GM23338 (cell line): ENCODE measurements around the gene CDKN2AIPNL. TPM values are rescaled to one million over a fixed set of nuclear protein-coding genes. Genes with fewer than 3 reads are reported as not detected.

Experiments used
- ATAC-seq: fragments of 200-7000 bp; cut with Tn5 transposase; 3 replicates; pipeline ENCODE4 v1.9.1; 2020
- DNase-seq: peaks from one replicate; pipeline ENCODE4 v3.0.0-alpha.2; 2015; ENCODE audit warnings: low spot score
- H2AFZ ChIP-seq: fragments of 200-600 bp; sonication (generic); 2 replicates; pipeline ENCODE4 v1.8.0; 2016; ENCODE audit warnings: antibody characterized with exemption, mild to moderate bottlenecking, moderate library complexity
- H3F3A ChIP-seq: fragments of 200-600 bp; sonication (generic); replicated peaks from 2 replicates; pipeline ENCODE4 v1.8.0; 2017; ENCODE audit warnings: antibody characterized with exemption, mixed run types, low read depth
- H3K27ac ChIP-seq: fragments of 200-600 bp; sonication (generic); 2 replicates; pipeline ENCODE4 v1.6.1; 2016; ENCODE audit warnings: low read depth
- H3K27me3 ChIP-seq: fragments of 200-600 bp; sonication (generic); 2 replicates; pipeline ENCODE4 v1.8.0; 2016; ENCODE audit warnings: mild to moderate bottlenecking, mixed run types, moderate library complexity; ENCODE audit not compliant: insufficient read depth
- H3K36me3 ChIP-seq: fragments of 200-600 bp; sonication (generic); 2 replicates; pipeline ENCODE4 v1.8.0; 2016; ENCODE audit warnings: mild to moderate bottlenecking; ENCODE audit not compliant: insufficient read depth
- H3K4me1 ChIP-seq: fragments of 200-600 bp; sonication (generic); 2 replicates; pipeline ENCODE4 v1.8.0; 2016; ENCODE audit warnings: mild to moderate bottlenecking, moderate library complexity; ENCODE audit not compliant: insufficient read depth
- H3K4me2 ChIP-seq: fragments of 200-600 bp; sonication (generic); 2 replicates; pipeline ENCODE4 v1.7.1; 2017; ENCODE audit warnings: mixed run types
- H3K4me3 ChIP-seq: fragments of 200-600 bp; sonication (generic); 2 replicates; pipeline ENCODE4 v1.6.1; 2016; ENCODE audit warnings: mixed run types
- H3K79me2 ChIP-seq: fragments of 200-600 bp; sonication (generic); replicated peaks from 2 replicates; pipeline ENCODE4 v1.8.0; 2017; ENCODE audit warnings: mild to moderate bottlenecking; ENCODE audit not compliant: insufficient read depth
- H3K9me2 ChIP-seq: fragments of 200-600 bp; sonication (generic); 2 replicates; pipeline ENCODE4 v1.8.0; 2017; ENCODE audit not compliant: insufficient read depth
- H4K20me1 ChIP-seq: fragments of 200-600 bp; sonication (generic); replicated peaks from 2 replicates; pipeline ENCODE4 v1.8.0; 2017; ENCODE audit warnings: mild to moderate bottlenecking; ENCODE audit not compliant: insufficient read depth
- H3K27ac Mint-ChIP-seq: 2 replicates; pipeline ENCODE4 v1.8.0; 2020; ENCODE audit warnings: inconsistent platforms, mild to moderate bottlenecking, moderate library complexity, mixed read lengths
- H3K27me3 Mint-ChIP-seq: 3 replicates; pipeline ENCODE4 v1.8.0; 2022; ENCODE audit warnings: low read depth, mild to moderate bottlenecking, moderate library complexity, mixed read lengths, inconsistent platforms; ENCODE audit not compliant: insufficient read depth, poor library complexity
- H3K36me3 Mint-ChIP-seq: 3 replicates; pipeline ENCODE4 v1.8.0; 2021; ENCODE audit warnings: low read depth, mild to moderate bottlenecking, inconsistent platforms, moderate library complexity, mixed read lengths
- H3K4me1 Mint-ChIP-seq: 3 replicates; pipeline ENCODE4 v1.8.0; 2020; ENCODE audit warnings: mild to moderate bottlenecking, inconsistent platforms, mixed read lengths
- H3K4me3 Mint-ChIP-seq: 3 replicates; pipeline ENCODE4 v1.8.0; 2021; ENCODE audit warnings: moderate library complexity, mild to moderate bottlenecking, inconsistent platforms, mixed read lengths
- H3K9me3 Mint-ChIP-seq: 3 replicates; pipeline ENCODE4 v1.8.0; 2020; ENCODE audit warnings: moderate library complexity, mild to moderate bottlenecking, inconsistent platforms, mixed read lengths
- CREB1 ChIP-seq: fragments of 250-450 bp; sonication (Bioruptor Pico); IDR thresholded peaks from 2 replicates; pipeline ENCODE4 v1.5.0; 2020; ENCODE audit warnings: low read depth, mild to moderate bottlenecking, moderate library complexity
- ETS1 ChIP-seq: IDR thresholded peaks from 2 replicates; pipeline ENCODE4 v1.6.1; 2016; ENCODE audit warnings: antibody characterized with exemption
- EZH2 ChIP-seq: fragments of 200-600 bp; sonication (generic); IDR thresholded peaks from one replicate; pipeline ENCODE4 v1.8.0; 2017; ENCODE audit warnings: antibody characterized with exemption, mild to moderate bottlenecking, low read depth; ENCODE audit not compliant: unreplicated experiment
- JUNB ChIP-seq: IDR thresholded peaks from one replicate; pipeline ENCODE4 v1.6.1; 2016; ENCODE audit warnings: antibody characterized with exemption; ENCODE audit not compliant: unreplicated experiment
- POLR2AphosphoS5 ChIP-seq: IDR thresholded peaks from 2 replicates; pipeline ENCODE4 v1.6.1; 2016; ENCODE audit warnings: antibody characterized with exemption, low read depth
- REST ChIP-seq: IDR thresholded peaks from one replicate; pipeline ENCODE4 v1.6.1; 2018; ENCODE audit warnings: antibody characterized with exemption; ENCODE audit not compliant: unreplicated experiment
- ZNF114 ChIP-seq: fragments of 250-450 bp; sonication (Bioruptor Pico); IDR thresholded peaks from 2 replicates; pipeline ENCODE4 v1.5.0; 2020; ENCODE audit warnings: mild to moderate bottlenecking, moderate library complexity
- ZNF331 ChIP-seq: fragments of 250-450 bp; sonication (Bioruptor Pico); IDR thresholded peaks from 2 replicates; pipeline ENCODE4 v1.5.0; 2020; ENCODE audit warnings: low read depth, mild to moderate bottlenecking, moderate library complexity
- polyA plus RNA-seq: library from polyadenylated mRNA; unstranded; fragments of >200 nt; fragmentation: Nextera tagmentation; extraction: Ambion mirVana; gene quantifications from 2 replicates; pipeline ENCODE4 v1.2.1, GENCODE V29; 2016
- total RNA-seq: library from RNA; depleted of rRNA; stranded (reverse); fragments of >200 nt; shearing (Covaris generic); gene quantifications from 2 replicates; pipeline ENCODE4 v1.2.3, GENCODE V29; 2014

CDKN2AIPNL gene
- total and polyA plus RNA-seq, 2 experiments from 2014 or later = 53.5 to 79.5 TPM

GRCh38 chr5:134387443-134387842 lies 24.2 kb downstream of the CDKN2AIPNL start:
- peaks cover 11% of the 10 kb centered on the region; the same call in 1 of the 2 replicates for H3K79me2 ChIP-seq
- H3K27me3 ChIP-seq = no peaks in the 10 kb centered on the region
- no peaks in the 10 kb centered on the region for H3K9me2 ChIP-seq
- peaks cover 58% of the 10 kb centered on the region for H3K36me3 ChIP-seq
- peaks cover 8% of the 10 kb centered on the region; the same call in 1 of the 2 replicates for H4K20me1 ChIP-seq
- no peak overlapping the region for H3K27ac ChIP-seq
- DNase-seq (no peak), ATAC-seq (no peak)
- no peak for TF ChIP-seq REST
- TF ChIP-seq EZH2 = no peak
- TF ChIP-seq CREB1 = no peak
- no peak for TF ChIP-seq ETS1
- TF ChIP-seq POLR2AphosphoS5 = no peak
- no peak overlapping the region for H3K4me3 Mint-ChIP-seq
- H3K4me1 ChIP-seq = no peaks in the 10 kb centered on the region
- H3K4me3 ChIP-seq = no peak overlapping the region
- peaks cover 2% of the 10 kb centered on the region for H3K27me3 Mint-ChIP-seq
- no peaks in the 10 kb centered on the region for H3F3A ChIP-seq
- peaks cover 83% of the 10 kb centered on the region for H3K36me3 Mint-ChIP-seq
- H3K27ac Mint-ChIP-seq = no peak overlapping the region
- no peaks in the 10 kb centered on the region for H3K9me3 Mint-ChIP-seq
- no peak overlapping the region for H3K4me2 ChIP-seq
- H3K4me1 Mint-ChIP-seq = no peaks in the 10 kb centered on the region
- no peak overlapping the region for H2AFZ ChIP-seq

GRCh38 chr5:134383980-134384697 lies 27.5 kb downstream of the CDKN2AIPNL start:
- Histone ChIP-seq H3K27me3 (no peaks in the 10 kb centered on the region), H3K4me3 (no peak overlapping the region), H4K20me1 (peaks cover 5% of the 10 kb centered on the region), H3F3A (0 out of 2 replicates have a peak, but pooled peaks cover 4% of the 10 kb centered on the region), H3K36me3 (peaks cover 57% of the 10 kb centered on the region), H2AFZ (no peak overlapping the region), H3K4me2 (no peak overlapping the region), H3K4me1 (no peaks in the 10 kb centered on the region), H3K9me2 (no peaks in the 10 kb centered on the region), H3K79me2 (peaks cover 11% of the 10 kb centered on the region), H3K27ac (no peak overlapping the region)
- Mint-ChIP-seq H3K36me3 (peaks cover 84% of the 10 kb centered on the region), H3K4me3 (no peak overlapping the region), H3K27ac (no peak overlapping the region), H3K4me1 (no peaks in the 10 kb centered on the region), H3K27me3 (peaks cover 2% of the 10 kb centered on the region), H3K9me3 (no peaks in the 10 kb centered on the region)
- DNase-seq = no peak
- no peak for ATAC-seq
- no peak for TF ChIP-seq ZNF331
- TF ChIP-seq JUNB = no peak
- no peak for TF ChIP-seq ZNF114 (CRISPR knock-in tag)
- no peak for TF ChIP-seq CREB1
- no peak for TF ChIP-seq REST
- no peak for TF ChIP-seq EZH2
